GM21447 (cell line): Measurements from ENCODE around the gene SOX10.

ENCODE experiments used
- ATAC-seq: cut with Tn5 transposase; IDR thresholded peaks from one replicate; pipeline ENCODE4 v1.9.1; 2021; ENCODE audit not compliant: unreplicated experiment

Gene SOX10

DNA sequence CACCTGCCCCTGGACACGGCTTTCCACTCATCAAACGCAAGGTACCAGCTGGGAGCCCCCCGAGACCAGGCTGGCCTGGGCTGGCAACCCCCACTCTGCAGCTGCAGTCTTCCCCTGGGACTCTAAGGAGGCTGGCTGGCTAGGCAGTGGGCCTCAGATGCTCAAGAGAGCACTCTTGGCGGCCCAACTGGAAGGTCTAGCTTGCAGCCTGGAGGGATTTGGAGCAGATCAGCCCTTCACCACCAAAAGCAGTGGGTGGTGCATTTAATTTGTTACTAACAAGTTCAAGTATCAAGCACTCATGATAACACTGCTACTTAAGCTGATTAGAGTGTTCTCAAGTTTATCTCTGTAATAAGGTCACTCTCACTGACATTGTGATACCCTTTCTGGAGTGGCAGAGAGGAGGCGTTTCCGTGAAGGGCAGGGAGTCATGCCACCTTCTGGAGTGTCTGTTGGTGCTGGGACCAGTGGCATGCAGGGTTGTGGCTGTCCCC is 52.4 kb downstream of the SOX10 start:
- no peak for ATAC-seq

DNA sequence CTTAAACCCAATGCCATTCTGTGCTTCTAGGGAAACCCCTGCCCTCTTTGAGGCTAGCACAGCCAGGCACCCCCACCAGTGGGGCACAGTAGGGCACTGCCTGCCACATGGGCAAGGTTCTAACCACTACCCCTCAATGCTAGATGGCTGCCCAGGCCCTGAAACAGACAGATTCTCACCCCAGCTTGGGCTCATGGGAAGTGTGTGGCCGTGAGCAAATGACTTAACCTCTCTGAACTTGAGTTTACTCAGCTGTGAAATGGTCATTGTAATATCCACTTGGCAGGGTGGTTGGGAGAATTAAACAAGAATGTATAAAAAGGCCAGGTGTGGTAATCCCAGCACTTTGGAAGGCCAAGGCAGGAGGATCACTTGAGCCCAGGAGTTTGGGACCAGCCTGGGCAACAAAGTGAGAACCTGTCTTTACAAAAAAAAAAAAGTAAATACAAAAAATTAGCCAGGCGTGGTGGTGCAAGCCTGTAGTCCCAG is 53.4 kb downstream of the SOX10 start:
- no peak for ATAC-seq

DNA sequence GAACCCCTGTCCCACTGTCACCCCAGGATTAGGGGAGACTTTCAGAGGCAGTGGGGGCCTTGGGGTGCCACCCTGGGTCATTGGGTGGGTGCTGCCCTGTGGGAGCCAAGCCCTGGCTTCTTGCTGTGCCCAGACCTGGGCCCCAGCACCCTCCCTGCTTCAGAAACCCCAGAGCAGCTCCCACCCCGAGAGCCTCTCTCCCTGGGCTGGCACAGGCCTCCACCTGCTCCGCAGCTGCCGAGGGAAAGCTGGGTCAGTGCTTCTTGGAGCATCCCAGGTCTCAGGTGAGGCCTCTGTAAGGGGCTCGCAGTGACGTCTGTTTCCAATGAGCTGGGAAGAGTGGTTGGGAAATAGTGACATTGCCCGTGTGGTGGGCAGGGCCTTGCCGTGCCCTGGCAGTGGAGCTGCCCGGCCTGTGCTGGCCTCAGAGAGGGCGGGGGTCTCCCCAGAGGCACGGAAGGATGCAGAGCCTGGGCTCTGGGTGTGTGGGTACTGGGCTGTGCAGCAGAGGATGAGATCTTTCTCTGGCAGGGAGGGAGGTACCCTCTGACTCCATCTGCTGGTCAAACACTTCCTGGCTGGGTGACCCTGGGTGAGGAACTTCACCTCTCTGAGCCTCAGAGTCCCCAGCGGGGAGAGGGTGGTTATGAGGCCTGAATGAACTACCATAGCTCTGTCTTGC is 53.9 kb downstream of the SOX10 start:
- ATAC-seq: no peak

DNA sequence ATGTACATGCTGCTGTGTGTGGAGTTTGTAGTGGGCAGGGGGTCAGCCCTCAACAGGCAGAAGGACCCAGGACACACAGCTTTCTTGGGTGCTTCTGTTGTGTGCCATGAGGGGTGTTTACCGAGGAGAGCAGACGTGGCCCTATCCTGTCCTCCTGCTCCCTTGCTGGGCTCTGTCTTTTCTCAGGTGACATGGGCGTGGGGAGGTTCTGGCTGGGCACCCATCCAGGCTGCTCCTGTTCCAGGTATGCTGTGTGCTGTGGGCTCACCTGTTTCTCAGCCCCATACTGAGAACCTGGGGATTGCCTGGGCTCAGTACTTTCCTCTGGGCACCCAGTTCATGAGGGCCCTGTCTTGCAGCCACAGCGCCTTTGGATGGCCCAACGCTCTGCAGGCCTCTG is 55.0 kb downstream of the SOX10 start:
- no peak for ATAC-seq

DNA sequence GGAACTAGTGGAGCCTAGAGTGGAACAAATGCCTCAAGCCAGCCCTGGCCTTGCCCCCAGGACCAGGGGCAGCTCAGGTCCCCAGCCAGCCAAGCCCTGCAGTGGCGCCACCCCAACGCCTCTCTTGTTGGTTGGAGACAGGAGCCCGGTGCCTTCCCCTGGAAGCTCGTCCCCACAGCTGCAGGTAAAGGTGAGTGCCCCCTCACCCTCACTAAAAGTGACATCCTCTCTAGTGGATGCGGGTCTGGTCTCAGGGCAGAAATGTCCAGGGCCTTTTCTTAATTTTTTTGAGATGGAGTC is 56.8 kb downstream of the SOX10 start:
- no peak for ATAC-seq

DNA sequence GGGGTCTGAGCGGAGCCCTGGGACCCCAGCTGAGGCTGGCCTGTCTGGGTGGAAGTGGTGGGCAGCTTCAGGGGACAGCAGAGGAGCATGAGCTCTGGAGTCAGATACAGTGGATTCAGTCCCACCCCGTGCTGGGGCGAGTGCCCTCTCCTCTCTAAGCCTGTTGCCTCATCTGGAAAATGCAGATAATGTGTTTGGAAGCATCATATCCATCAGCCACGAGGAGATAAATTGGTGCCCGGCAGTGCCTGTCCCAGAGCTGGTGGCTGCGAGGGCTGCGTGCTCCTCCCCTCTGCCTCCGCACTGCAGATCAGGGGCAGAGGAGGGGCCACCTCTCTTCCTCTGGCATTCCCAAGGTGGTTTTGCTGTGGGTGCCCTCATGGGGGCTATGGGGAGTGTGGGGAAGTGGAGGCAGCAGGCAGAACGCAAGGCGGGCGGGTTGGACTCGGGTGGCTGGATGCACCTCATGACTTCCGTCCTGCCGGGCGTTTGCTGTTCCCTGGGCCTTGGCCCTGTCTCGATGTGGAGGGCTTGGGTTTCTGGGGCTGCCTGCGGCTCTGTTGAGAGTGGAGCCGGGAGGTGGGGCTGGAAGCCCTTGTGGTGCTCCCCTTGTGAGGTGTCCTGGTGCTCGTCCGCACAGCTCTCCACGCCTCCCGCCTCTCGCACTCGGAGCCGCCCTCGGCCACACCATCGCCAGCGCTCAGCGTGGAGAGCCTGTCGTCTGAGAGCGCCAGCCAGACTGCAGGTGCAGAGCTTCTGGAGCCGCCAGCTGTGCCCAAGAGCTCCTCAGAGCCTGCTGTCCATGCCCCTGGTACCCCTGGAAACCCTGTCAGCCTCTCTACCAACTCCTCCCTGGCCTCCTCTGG is 57.4 kb downstream of the SOX10 start:
- ATAC-seq: no peak

DNA sequence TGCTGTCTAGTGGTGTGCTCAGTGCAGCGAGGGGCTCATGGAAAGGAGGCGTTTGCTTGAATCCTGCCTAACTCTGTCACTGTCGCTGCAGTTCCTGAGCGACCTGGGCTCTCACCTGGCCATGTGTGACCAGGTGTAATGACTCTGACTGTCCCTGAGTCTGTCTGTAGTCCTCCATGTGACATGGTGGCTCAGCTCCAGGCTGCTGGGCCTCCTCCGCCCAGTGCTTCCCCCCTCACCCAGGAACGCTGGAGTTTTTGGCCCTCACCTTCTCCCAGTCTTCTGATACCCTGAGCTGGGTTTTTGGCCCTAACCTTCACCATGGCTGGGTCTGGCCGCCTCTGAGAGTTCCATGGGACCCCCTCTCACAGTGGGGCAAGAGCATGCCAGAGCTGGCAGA is 58.0 kb downstream of the SOX10 start:
- no peak for ATAC-seq

DNA sequence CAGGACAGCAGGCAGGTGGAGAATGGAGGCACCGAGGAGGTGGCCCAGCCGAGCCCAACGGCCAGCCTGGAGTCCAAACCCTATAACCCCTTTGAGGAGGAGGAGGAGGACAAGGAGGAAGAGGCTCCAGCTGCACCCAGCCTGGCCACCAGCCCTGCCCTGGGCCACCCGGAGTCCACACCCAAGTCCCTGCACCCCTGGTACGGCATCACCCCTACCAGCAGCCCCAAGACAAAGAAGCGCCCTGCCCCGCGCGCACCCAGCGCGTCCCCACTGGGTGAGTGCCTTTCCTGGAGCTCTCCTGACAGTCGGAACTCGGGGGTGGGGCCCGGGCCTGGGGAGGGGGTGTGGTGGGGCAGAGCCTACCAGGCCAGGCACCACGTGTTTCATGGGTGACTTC is 58.6 kb downstream of the SOX10 start:
- ATAC-seq: no peak

DNA sequence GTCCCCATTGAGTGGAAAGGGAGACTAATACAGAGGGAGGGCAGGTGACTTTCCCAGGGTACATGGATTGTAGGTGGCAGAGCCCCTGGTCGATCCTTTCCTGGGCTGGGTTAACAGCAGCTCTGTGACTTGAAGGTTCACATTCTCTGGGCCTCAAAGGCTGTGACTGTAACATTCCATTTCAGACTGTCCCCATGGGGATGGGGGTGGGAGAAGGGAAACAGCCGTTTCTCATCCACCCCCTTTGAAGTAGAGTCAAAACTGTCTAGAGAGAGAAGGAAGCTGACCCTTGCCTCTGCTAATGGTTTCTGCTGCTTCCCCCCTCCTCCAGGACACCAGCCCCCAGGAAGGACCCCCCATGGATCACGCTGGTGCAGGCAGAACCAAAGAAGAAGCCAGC is 59.0 kb downstream of the SOX10 start:
- no peak for ATAC-seq

DNA sequence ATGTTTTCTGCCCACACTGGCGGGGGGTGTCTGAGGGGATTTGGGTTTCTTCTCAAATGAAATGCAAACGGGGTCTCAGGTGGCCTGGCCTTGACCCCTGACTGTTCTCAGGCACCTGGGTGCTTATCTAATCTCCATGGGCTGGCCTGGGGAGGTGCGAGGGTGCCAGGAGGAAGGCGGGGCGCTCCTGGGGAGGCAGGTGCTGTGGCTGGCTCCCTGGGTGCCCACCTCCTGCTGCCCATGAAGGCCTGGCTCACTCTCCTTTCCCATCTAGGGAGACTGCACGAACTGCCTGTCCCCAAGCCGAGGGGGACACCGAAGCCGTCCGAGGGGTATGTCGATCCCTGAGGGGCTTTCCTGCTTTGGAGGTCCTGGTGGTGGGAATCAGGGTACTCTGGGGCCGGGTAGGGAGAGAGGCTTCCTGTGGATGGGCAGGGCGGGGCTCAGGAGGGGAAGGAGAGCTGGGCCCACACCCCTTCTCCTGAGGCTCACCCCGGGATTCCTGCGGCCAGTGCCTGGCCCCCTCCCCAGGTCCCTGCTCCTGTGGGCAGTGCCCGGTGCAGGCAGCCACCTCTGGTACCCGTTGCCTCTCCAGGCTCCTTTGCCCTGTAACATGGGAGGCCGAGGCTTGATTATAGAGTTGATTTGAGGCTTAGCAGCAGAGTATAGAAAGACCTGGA is 59.8 kb downstream of the SOX10 start:
- no peak for ATAC-seq

DNA sequence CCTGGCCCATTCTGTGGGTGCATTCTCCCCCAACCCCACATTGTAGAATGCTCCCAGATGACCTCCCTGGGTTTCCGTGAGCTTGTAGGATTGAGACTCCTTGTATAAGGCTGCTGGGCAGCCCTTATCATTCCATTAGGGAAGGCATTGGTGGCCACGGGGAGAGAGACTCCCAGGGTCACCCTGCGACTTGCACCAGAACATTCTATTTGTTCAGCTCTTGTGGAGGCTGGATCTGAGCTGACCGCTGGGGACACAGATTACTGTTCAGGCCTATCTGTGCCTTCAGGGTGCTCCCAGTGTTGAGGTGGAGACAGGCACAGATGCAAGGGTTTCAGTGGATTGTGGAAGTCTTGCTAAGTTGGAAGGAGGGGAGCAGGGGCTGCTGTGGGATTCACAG is 60.4 kb downstream of the SOX10 start:
- no peak for ATAC-seq
